Kasumi-1 (cell line): ENCODE measurements around the gene HNRNPR.
"Not testable (repeated sequence)": the region's sequence is repeated elsewhere in the genome, so short reads cannot be mapped to it uniquely, and the experiment has no call there.

Experiments used
- DNase-seq, 2 experiments: peaks; one replicate each; lab custom pipeline; 2025; lab: John Stamatoyannopoulos, UW

HNRNPR gene

GRCh38 chr1:23325393-23325792, 18.7 kb downstream of the HNRNPR start:
- no peak for DNase-seq

GRCh38 chr1:23322770-23323169, 21.3 kb downstream of the HNRNPR start:
- DNase-seq, result no peak

GRCh38 chr1:23310280-23310679, 33.8 kb downstream of the HNRNPR start:
- not testable (repeated sequence) for DNase-seq

DNA sequence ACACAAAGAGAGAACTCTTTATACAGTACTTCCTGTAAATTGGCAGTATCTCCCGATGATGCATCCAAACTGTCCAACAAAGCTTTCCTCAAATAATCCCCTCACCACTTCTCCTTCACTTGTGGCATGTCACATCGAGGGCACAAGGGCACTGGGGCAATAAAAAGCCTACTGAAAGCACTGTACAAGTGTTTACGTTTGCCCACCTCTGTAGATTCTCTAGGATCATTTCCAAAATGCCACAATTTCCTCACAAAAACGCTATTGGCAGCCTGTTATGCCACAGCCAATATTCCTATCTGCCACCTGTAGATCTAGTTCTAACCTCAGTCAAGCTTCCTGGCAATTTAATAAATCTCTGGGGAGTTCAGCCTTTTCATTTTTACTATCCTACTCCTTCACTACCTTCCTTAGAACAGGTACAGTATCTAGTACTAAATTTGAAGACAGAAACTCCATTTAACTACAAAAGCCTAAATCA, 39.9 kb downstream of the HNRNPR start:
- no peak for DNase-seq

DNA sequence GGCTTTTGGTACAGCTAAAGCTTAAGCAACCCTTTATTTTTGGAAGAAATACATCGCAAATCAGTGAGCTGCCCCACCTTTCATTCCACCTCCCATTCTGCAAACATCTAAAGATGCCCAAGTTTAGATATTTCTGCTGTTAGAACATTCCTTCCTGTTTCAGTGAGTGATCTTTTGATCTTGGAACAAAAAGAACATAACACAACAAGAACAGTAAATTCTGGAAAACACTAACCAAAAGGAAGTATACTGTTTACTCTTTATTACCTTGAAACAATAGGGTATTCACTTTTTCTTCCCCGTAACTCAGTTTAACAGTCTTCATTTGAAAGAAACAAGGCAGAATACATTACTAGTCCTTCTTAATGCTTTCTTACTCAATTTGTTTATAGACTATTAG, 40.6 kb downstream of the HNRNPR start:
- DNase-seq, result no peak

DNA sequence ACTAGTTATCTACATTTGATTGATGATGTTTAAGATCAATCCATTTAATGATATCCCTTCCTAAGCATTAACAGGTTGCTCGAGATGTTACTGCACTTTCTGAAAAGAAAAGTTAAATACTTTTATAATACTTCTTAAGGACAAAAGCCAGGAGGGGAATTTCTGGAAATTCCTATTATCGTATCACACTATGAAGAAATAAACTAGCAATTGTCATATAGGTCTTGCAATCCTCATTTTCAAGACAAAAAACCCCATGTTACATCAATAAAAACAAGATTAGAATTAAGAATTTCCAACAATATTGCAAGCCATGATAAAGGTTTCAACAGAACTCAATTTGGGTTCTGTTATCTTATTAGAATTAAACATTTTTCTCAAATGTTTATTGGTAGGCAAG, 47.2 kb downstream of the HNRNPR start:
- no peak for DNase-seq

DNA sequence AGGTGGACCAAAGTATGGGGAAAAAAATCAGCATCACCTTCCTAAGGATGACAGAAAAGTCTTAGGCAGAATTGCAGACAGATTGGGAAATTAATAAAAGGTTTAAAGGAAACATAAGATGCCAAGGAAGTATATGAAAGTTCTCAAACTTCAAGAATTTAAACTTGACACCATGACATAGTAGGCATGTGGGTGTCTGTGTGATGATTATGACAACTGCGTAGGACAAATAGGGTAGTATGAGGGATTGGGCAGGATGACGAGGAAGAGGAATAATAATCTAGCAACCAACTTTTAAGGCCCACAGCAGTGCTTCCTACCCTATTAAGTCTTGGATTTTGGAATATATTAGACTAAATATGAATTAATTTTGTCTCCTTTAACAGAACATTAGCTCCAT, 52.4 kb downstream of the HNRNPR start:
- no peak for DNase-seq

DNA sequence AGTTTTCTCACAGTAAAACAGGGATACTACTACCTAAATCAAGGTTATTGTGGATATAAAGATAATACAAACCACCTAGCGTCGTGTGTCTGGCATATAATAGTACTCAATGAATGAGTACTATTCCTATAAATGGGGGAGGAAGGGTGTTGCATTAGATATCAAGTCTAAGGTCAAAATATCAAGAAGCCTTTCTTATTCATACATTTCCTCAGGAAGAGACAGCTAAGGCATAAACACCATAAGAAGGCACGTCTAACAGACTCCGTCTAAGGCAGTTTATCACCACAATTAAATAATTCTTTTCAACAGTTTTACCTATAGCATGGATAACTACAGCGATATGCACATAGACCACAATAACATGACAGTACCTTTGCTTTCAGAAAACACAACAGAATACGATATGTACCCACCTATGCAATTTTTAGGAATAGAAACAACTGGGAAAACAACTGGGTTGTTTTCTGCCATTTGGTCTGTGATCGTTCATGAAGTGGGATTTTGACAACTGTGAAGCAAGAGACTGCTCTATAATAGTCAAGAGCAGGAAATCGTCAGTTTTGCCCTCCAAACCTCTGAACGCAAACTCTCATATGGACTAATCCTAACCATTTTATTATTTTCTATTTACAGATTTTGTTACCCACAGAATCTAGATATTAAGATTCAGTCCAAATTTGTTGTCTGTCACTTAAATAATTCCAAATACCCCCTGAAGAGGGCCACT, 53.1 kb downstream of the HNRNPR start:
- DNase-seq, result no peak

DNA sequence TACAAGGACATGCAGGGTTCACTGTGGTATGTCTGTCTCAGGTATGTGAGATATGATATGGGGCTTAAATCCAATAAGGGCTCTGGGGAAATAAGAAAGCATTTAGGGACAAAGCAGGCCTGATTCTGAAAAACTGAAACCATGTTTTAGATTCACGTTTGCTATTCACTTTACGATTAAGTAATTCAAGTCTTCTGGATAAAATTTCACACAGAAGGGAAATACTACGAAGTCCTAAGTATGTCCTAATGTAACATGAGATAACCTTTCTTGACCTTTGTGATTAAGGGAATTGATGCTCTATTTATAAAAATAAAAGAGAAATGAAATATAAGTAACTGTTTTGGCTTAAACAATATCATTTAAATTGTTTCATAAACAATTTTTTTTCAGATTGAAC, 55.4 kb downstream of the HNRNPR start:
- no peak for DNase-seq

DNA sequence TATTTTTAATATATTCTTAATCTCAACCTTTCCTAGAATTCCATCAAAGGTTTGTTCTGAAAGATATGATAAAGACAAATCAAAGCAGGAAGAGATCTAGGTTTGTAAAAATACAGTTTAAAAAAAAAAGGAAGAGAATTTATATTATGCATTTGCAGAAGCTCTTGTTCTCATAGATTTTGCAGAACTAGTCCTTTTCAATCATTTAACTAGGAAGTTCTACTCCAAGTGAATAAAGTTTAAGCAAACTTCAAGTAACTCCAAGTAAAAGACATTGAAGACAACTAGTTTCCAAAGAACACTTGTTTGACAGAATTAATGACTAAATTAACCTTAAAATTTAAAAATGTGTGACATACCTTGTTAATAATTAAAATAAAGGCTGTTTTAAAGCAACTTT, 55.9 kb downstream of the HNRNPR start:
- peak in 1 of 2 experiments; percentile 13 for DNase-seq

DNA sequence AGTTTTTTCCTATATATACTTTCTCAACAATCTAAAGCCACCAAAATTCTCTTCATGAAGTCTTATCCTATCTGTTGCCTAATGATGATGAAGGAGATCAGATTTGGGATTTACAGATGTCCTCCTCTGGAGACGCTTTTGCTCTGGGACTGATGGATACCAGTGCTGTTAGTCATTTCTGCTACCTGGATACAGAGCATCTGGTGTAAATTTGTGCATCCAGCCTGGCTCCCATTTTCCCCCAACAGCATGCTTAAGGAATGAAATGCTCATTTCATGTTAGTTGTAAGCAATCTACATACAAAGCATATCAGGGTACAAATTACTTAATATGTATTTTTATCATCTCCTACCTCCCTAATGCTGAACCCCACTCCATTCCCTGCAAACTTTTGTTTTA, 57.7 kb downstream of the HNRNPR start:
- DNase-seq, result no peak

DNA sequence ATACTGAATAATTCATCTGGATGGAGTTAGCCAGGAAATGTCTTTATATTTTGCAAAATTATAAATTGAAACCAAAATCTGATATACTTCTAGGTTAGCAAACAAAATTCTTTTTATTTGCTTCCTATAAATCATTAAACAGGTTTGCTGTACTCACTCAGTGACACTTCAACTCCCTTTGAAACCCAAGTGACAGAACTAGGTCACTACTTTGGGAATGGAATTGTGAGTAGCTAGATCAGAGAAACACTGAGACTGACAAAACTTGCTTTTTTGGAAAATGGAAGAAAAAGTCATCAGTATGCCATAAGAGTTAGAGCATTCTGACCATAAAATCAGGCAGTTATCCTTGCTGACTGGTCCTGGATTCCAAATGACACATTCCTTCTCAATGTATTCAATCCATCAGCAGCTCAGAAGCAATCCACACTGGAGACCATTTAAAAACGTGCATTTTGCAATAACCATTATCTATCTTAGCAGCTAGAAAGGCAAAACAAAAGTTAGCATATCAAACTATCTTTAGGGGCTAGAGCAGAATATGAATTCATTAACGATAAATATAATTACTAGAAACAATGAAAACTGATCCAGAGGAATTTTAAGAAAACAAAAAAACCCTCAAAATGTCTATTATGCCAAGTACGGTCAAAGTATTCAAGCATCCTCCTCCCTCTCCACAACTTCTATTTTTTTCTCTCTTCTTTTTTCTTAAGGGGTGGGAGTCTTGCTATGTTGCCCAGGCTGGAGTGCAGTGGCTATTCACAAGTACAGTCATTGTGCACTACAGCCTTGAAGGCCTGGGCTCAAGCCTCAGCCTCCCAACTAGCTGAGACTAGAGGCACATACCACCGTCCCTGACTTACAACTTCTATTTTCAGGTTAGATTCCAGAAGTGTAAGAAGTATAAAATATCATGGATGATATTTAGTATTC, 60.1 kb downstream of the HNRNPR start:
- no peak for DNase-seq

GRCh38 chr1:23282957-23283356, 61.1 kb downstream of the HNRNPR start:
- no peak for DNase-seq

DNA sequence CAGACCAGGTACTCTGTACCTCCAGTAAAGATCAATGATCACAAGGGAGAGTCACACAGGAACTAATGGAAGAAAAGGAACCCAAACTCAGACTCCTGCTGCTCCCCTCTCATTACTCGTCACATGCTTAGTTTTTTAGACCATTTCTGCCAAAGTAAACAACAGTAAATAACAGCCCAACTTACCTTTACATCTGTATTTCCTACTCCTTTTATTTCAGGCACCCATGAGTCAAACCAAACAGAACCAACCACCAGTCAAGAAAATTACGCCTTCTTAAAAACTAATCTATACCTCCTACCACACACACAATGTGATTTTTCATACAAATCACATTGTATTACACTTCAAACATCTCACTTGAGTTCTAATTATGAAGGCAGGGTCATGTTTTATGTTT, 65.4 kb downstream of the HNRNPR start:
- no peak for DNase-seq

DNA sequence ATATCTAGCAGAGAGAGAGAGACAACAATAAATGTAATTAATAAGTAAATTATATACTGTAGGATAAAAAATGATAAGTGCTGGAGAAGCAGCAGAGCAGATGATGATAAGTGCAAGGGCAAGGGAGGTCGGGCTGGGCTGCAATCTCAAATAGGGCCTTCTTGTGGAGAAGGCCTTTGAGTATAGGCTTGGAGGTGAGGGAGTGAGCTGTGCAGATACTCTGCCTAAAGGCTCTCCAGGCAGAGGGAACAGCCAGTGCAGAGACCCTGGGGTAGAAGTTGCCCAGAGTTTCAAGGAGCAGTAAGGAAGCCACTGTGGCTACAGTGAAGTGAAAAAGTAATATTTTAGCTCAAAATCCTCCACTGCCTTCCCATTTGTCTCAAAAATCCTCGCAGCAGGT, 67.6 kb downstream of the HNRNPR start:
- DNase-seq, result no peak

DNA sequence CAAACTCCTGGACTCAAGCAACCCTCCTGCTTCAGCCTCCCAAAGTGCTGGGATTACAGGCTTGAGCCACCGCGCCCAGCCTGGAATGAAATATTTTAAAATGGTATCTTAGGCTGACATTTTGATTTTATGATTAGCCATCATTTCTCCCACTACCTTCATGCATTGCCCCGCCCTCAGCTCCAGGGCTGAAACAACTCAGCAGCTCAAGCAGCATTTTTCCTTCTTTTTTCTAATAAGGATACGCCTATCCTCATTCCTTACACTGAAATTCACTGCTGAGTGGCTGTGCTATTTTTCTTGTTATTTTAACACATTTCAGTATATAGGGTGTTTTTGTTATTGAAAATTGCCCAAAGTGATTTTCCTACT, 70.0 kb downstream of the HNRNPR start:
- DNase-seq, result no peak

DNA sequence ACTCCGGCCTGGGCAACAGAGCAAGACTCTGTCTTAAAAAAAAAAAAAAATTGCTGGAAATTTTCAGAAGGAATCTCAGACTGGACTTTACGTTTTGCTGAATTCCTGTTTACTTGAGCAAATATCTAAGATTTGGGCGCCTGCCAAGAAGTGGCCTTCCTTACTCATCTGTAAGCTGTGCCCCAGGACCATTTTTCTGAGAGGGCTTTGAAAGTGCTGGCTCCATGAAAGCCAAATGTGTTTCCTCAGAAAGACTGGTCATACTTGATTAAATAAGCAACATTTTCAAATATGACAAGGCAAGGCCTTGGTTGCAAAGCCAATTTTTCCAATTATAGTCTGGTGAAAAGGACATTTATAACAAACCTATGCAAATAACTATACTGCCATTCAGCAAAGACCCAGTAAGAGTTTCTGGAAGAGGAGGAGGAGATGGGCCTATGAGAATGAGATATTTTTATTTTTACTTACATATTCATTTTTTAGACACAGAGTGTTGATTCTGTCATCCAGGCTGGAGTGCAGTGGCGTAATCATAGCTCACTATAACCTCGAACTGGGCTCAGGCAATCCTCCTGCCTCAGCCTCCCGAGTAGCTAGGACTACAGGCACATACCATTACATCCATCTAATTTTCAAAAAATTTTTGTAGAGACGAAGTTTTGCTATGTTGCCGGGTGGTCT, 70.5 kb downstream of the HNRNPR start:
- no peak for DNase-seq

DNA sequence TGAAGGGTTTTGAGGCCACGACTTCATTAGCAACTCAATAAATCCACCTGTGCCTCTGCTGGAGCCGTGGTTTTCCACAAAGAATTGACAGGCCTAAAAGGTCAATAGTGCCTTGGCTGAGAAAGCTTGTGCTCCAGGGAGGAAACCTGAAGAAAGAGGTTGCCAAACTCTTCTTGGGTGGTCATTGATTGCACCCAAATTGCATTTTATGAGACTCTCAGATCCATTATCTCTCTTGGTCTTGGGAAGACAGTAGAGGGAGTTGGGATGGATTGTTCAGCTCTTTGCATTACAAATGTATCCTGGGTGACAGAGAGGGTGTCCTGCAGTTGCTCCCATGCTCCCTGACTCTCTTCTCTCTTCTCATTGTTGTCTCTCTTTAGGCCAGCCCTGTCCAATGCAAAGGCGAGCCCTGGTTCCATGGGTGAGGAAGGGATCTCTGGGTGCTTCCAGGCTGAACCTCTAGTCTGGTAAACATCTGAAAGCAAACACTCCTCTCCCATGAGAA, 80.7 kb downstream of the HNRNPR start:
- no peak for DNase-seq

DNA sequence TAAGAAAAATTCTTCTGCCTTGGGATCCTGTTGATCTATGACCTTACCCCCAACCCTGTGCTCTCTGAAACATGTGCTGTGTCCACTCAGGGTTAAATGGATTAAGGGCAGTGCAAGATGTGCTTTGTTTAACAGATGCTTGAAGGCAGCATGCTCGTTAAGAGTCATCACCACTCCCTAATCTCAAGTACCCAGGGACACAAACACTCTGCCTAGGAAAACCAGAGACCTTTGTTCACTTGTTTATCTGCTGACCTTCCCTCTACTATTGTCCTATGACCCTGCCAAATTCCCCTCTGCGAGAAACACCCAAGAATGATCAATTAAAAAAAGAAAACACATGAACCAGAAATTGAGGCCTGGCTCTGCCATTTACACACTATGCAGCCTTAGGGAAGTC, 86.0 kb downstream of the HNRNPR start:
- not testable (repeated sequence) for DNase-seq

DNA sequence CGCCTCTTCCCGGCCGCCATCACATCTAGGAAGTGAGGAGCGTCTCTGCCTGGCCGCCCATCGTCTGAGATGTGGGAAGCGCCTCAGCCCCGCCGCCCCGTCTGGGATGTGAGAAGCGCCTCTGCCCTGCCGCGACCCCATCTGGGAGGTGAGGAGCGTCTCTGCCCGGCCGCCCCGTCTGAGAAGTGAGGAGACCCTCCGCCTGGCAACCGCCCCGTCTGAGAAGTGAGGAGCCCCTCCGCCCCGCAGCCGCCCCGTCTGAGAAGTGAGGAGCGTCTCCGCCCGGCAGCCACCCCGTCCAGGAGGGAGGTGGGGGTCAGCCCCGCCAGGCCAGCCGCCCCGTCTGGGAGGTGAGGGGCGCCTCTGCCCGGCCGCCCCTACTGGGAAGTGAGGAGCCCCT, 86.7 kb downstream of the HNRNPR start:
- not testable (repeated sequence) for DNase-seq
